DOHH2 (cell line): ENCODE data around the gene MATK.

Experiments
- H3F3A ChIP-seq: fragments of 200-600 bp; sonication (generic), shearing (Covaris generic); 2 replicates; pipeline ENCODE4 v1.6.0; 2016; ENCODE audit warnings: antibody characterized with exemption, mild to moderate bottlenecking; ENCODE audit not compliant: control insufficient read depth, insufficient read depth
- H3K27ac ChIP-seq: fragments of 200-600 bp; sonication (generic); 2 replicates; pipeline ENCODE4 v1.5.1; 2014; ENCODE audit warnings: low read depth, mild to moderate bottlenecking, low read length, moderate library complexity
- H3K27me3 ChIP-seq: fragments of 200-600 bp; sonication (generic); 2 replicates; pipeline ENCODE4 v1.6.1; 2014; ENCODE audit warnings: mild to moderate bottlenecking, low read length, mixed read lengths; ENCODE audit not compliant: control insufficient read depth
- H3K36me3 ChIP-seq: fragments of 200-600 bp; sonication (generic); 2 replicates; pipeline ENCODE4 v1.6.1; 2014; ENCODE audit warnings: mild to moderate bottlenecking, low read length, moderate library complexity, mixed read lengths; ENCODE audit not compliant: control insufficient read depth
- H3K4me1 ChIP-seq: fragments of 200-600 bp; sonication (generic); 2 replicates; pipeline ENCODE4 v1.6.1; 2014; ENCODE audit warnings: mild to moderate bottlenecking, low read length, mixed read lengths; ENCODE audit not compliant: control insufficient read depth
- H3K4me2 ChIP-seq: fragments of 200-600 bp; sonication (generic); 2 replicates; pipeline ENCODE4 v1.6.0; 2014; ENCODE audit warnings: mild to moderate bottlenecking, low read length, moderate library complexity
- H3K4me3 ChIP-seq: fragments of 200-600 bp; sonication (generic); 2 replicates; pipeline ENCODE4 v1.5.1; 2014; ENCODE audit warnings: mild to moderate bottlenecking, low read length, mixed read lengths
- H3K79me2 ChIP-seq: fragments of 200-600 bp; sonication (generic); 2 replicates; pipeline ENCODE4 v1.6.1; 2014; ENCODE audit warnings: mild to moderate bottlenecking, low read length, mixed read lengths; ENCODE audit not compliant: control insufficient read depth
- H3K9me2 ChIP-seq: fragments of 200-600 bp; sonication (generic); replicated peaks from 2 replicates; pipeline ENCODE4 v1.6.1; 2014; ENCODE audit warnings: mild to moderate bottlenecking, low read length, mixed read lengths; ENCODE audit not compliant: control insufficient read depth
- H3K9me3 ChIP-seq: fragments of 200-600 bp; sonication (generic); 2 replicates; pipeline ENCODE4 v1.6.1; 2014; ENCODE audit warnings: antibody characterized with exemption, low read length, mixed read lengths; ENCODE audit not compliant: control insufficient read depth, insufficient read depth
- H4K20me1 ChIP-seq: fragments of 200-600 bp; sonication (generic); 2 replicates; pipeline ENCODE4 v1.6.0; 2014; ENCODE audit warnings: low read depth, mild to moderate bottlenecking, antibody characterized with exemption, low read length, moderate library complexity; ENCODE audit not compliant: control insufficient read depth, insufficient read depth
- CTCF ChIP-seq: fragments of 200-600 bp; sonication (generic); IDR thresholded peaks from one replicate; pipeline ENCODE4 v1.5.1; 2014; ENCODE audit warnings: antibody characterized with exemption, mild to moderate bottlenecking, low read depth, low read length; ENCODE audit not compliant: poor library complexity, severe bottlenecking
- EZH2phosphoT487 ChIP-seq: fragments of 200-600 bp; sonication (generic); IDR thresholded peaks from 2 replicates; pipeline ENCODE4 v1.6.1; 2017; ENCODE audit warnings: borderline replicate concordance, mild to moderate bottlenecking, antibody characterized with exemption, low read length, moderate library complexity, mixed read lengths

The MATK gene

GRCh38 chr19:3830621-3831589, 44.7 kb upstream of the MATK start:
- Histone ChIP-seq H3K4me2 (no peak overlapping the region), H3K4me3 (no peak overlapping the region), H3K4me1 (no peaks in the 10 kb centered on the region), H3K9me2 (no peaks in the 10 kb centered on the region), H3K27me3 (no peaks in the 10 kb centered on the region), H3K27ac (no peak overlapping the region), H3K79me2 (no peaks in the 10 kb centered on the region), H4K20me1 (no peaks in the 10 kb centered on the region), H3K36me3 (no peaks in the 10 kb centered on the region), H3F3A (no peaks in the 10 kb centered on the region), H3K9me3 (no peaks in the 10 kb centered on the region)
- TF ChIP-seq EZH2phosphoT487 (no peak), CTCF (no peak)

GRCh38 chr19:3827306-3827705, 41.1 kb upstream of the MATK start:
- no peak overlapping the region for H3K27ac ChIP-seq
- no peaks in the 10 kb centered on the region for H3K27me3 ChIP-seq
- H3K4me2 ChIP-seq, result no peak overlapping the region
- H3F3A ChIP-seq, result no peaks in the 10 kb centered on the region
- no peaks in the 10 kb centered on the region for H3K9me2 ChIP-seq
- H3K4me1 ChIP-seq, result no peaks in the 10 kb centered on the region
- TF ChIP-seq CTCF (no peak), EZH2phosphoT487 (no peak)
- no peaks in the 10 kb centered on the region for H3K79me2 ChIP-seq
- no peak overlapping the region for H3K4me3 ChIP-seq
- no peaks in the 10 kb centered on the region for H3K36me3 ChIP-seq
- H3K9me3 ChIP-seq, result no peaks in the 10 kb centered on the region
- H4K20me1 ChIP-seq, result no peaks in the 10 kb centered on the region

- Histone ChIP-seq H3K4me2 (no peak overlapping the region), H3K9me2 (no peaks in the 10 kb centered on the region), H3K4me3 (no peak overlapping the region), H3K79me2 (no peaks in the 10 kb centered on the region), H4K20me1 (no peaks in the 10 kb centered on the region), H3K4me1 (no peaks in the 10 kb centered on the region), H3K9me3 (no peaks in the 10 kb centered on the region), H3F3A (no peaks in the 10 kb centered on the region), H3K36me3 (no peaks in the 10 kb centered on the region), H3K27me3 (no peaks in the 10 kb centered on the region), H3K27ac (no peak overlapping the region)
- TF ChIP-seq EZH2phosphoT487 (no peak), CTCF (no peak)
Measured at GRCh38 chr19:3826163-3826562, 40.0 kb upstream of the MATK start.
